Neural progenitor cell (in vitro differentiated cells): ENCODE data around the gene XPNPEP1. TPM values are rescaled to one million over a fixed set of nuclear protein-coding genes. Genes with fewer than 3 reads are reported as not detected.

Experiments used
- DNase-seq: peaks from one replicate; pipeline ENCODE4 v3.0.0-alpha.2; 2016; ENCODE audit warnings: low spot score
- H2AFZ ChIP-seq: fragments of 200-600 bp; sonication (generic); replicated peaks from 2 replicates; pipeline ENCODE4 v1.6.1; 2016; ENCODE audit warnings: antibody characterized with exemption
- H3F3A ChIP-seq: fragments of 200-600 bp; sonication (generic); 2 replicates; pipeline ENCODE4 v1.6.1; 2016; ENCODE audit warnings: antibody characterized with exemption, low read depth
- H3K27ac ChIP-seq: fragments of 200-600 bp; sonication (generic); 2 replicates; pipeline ENCODE4 v1.5.1; 2016; ENCODE audit warnings: mild to moderate bottlenecking
- H3K27me3 ChIP-seq: fragments of 200-600 bp; sonication (generic); 2 replicates; pipeline ENCODE4 v1.6.1; 2016; ENCODE audit warnings: mild to moderate bottlenecking, moderate library complexity
- H3K36me3 ChIP-seq: fragments of 200-600 bp; sonication (generic); 2 replicates; pipeline ENCODE4 v1.5.1; 2016
- H3K4me1 ChIP-seq: fragments of 200-600 bp; sonication (generic); 2 replicates; pipeline ENCODE4 v1.6.1; 2016; ENCODE audit warnings: mixed run types
- H3K4me2 ChIP-seq: fragments of 200-600 bp; sonication (generic); 2 replicates; pipeline ENCODE4 v1.6.1; 2016
- H3K4me3 ChIP-seq: fragments of 200-600 bp; sonication (generic); 2 replicates; pipeline ENCODE4 v1.5.1; 2016
- H3K79me2 ChIP-seq: fragments of 200-600 bp; sonication (generic); 2 replicates; pipeline ENCODE4 v1.6.1; 2016; ENCODE audit warnings: low read depth
- H3K9ac ChIP-seq: fragments of 200-600 bp; sonication (generic); 2 replicates; pipeline ENCODE4 v1.6.1; 2016
- H3K9me3 ChIP-seq: fragments of 200-600 bp; sonication (generic); 2 replicates; pipeline ENCODE4 v1.5.1; 2016; ENCODE audit warnings: low read depth
- H4K20me1 ChIP-seq: fragments of 200-600 bp; sonication (generic); 2 replicates; pipeline ENCODE4 v1.6.1; 2016; ENCODE audit warnings: low read depth
- H3K27ac Mint-ChIP-seq: 3 replicates; pipeline ENCODE4 v1.8.0; 2021; ENCODE audit warnings: mixed read lengths
- H3K27me3 Mint-ChIP-seq: 2 replicates; pipeline ENCODE4 v1.8.0; 2022; ENCODE audit warnings: low read depth, mild to moderate bottlenecking, inconsistent platforms, moderate library complexity, mixed read lengths; ENCODE audit not compliant: insufficient read depth
- H3K36me3 Mint-ChIP-seq: 3 replicates; pipeline ENCODE4 v1.8.0; 2021; ENCODE audit warnings: mixed read lengths
- H3K4me1 Mint-ChIP-seq: 3 replicates; pipeline ENCODE4 v1.8.0; 2021; ENCODE audit warnings: mixed read lengths
- H3K4me3 Mint-ChIP-seq: 3 replicates; pipeline ENCODE4 v1.8.0; 2021; ENCODE audit warnings: mild to moderate bottlenecking, moderate library complexity, mixed read lengths
- H3K9me3 Mint-ChIP-seq: 3 replicates; pipeline ENCODE4 v1.8.0; 2020; ENCODE audit warnings: mixed read lengths
- EZH2 ChIP-seq: fragments of 200-600 bp; sonication (generic); IDR thresholded peaks from 2 replicates; pipeline ENCODE4 v1.6.1; 2017; ENCODE audit warnings: antibody characterized with exemption, mild to moderate bottlenecking, moderate library complexity
- EZH2phosphoT487 ChIP-seq: fragments of 200-600 bp; sonication (generic); IDR thresholded peaks from 2 replicates; pipeline ENCODE4 v1.6.1; 2017; ENCODE audit warnings: antibody characterized with exemption
- total RNA-seq: library from RNA; depleted of rRNA; stranded (reverse); fragments of >200 nt; gene quantifications from 2 replicates; pipeline ENCODE4 v1.2.3, GENCODE V29; 2015; ENCODE audit warnings: low replicate concordance
- TF ChIP-seq, protein P1 (sequence below): fragments of 200-600 bp; sonication (generic); IDR thresholded peaks from 2 replicates; pipeline ENCODE4 v1.5.1; 2017; ENCODE audit warnings: antibody characterized with exemption, mild to moderate bottlenecking

The XPNPEP1 gene
- total RNA-seq, 1 donor from 2014 or later, result 113 TPM

- Histone ChIP-seq H3K27ac (peak overlapping the region; percentile 79), H3K9me3 (no peaks in the 10 kb centered on the region), H3K79me2 (peaks cover 62% of the 10 kb centered on the region), H3K9ac (no peak overlapping the region), H3K27me3 (no peaks in the 10 kb centered on the region), H3K4me3 (no peak overlapping the region), H3K4me2 (peak overlapping the region; percentile 60), H3K4me1 (peaks cover 20% of the 10 kb centered on the region), H3F3A (peaks cover 20% of the 10 kb centered on the region), H4K20me1 (peaks cover 17% of the 10 kb centered on the region), H2AFZ (no peak overlapping the region), H3K36me3 (peaks cover 4% of the 10 kb centered on the region)
- peak; percentile 76 for DNase-seq
- Mint-ChIP-seq H3K27me3 (no peaks in the 10 kb centered on the region), H3K4me3 (no peak overlapping the region), H3K27ac (peak overlapping the region; percentile 61), H3K9me3 (peaks cover 11% of the 10 kb centered on the region), H3K36me3 (peaks cover 45% of the 10 kb centered on the region), H3K4me1 (peaks cover 13% of the 10 kb centered on the region)
- no peak for TF ChIP-seq EZH2phosphoT487
- TF ChIP-seq, protein P1, sequence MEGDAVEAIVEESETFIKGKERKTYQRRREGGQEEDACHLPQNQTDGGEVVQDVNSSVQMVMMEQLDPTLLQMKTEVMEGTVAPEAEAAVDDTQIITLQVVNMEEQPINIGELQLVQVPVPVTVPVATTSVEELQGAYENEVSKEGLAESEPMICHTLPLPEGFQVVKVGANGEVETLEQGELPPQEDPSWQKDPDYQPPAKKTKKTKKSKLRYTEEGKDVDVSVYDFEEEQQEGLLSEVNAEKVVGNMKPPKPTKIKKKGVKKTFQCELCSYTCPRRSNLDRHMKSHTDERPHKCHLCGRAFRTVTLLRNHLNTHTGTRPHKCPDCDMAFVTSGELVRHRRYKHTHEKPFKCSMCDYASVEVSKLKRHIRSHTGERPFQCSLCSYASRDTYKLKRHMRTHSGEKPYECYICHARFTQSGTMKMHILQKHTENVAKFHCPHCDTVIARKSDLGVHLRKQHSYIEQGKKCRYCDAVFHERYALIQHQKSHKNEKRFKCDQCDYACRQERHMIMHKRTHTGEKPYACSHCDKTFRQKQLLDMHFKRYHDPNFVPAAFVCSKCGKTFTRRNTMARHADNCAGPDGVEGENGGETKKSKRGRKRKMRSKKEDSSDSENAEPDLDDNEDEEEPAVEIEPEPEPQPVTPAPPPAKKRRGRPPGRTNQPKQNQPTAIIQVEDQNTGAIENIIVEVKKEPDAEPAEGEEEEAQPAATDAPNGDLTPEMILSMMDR, result no peak
- no peak for TF ChIP-seq EZH2
Measured at GRCh38 chr10:109913306-109913892, 9.9 kb downstream of the XPNPEP1 start.

DNA sequence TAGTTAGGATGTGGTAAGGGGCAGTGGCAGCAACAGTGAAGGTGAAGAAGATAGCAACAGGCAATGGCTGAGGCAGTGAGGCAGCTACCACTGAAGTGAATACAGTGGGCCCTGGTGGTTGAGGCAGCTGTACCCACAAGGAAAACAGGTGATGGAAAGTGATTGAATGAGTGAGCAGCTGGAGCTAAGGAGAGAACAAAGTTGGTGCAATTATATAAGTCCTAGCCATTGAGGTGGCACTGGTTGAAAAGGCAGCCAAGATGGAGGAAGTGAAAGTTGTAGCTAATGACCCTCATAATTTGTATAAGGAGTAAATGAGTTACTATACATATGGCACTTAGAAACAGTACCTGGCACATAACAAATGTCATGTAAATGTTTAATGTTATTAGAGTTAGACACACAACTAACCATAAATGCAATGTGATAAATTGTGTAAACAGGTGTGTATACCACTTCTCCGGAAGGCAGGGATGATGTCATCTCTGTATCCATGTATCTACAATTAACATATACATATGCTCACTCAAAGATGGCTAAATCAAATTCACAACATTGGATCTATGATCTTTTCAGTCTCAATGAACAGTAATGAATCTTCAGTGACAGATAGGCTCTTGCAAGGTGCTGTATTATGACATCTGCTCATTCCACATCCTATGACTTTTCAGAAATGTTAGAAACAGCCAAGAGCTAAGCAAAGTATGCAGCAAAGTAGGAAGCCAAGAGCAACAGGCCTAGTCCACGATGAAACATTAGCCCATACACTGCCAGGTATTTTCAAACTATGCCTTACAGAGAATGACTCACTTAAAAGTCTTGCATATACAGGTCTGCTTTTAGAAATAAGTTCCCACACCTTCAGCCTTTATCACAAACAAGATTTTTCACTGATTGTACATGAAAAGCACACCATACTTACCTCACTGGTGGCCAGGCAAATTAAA lies 10.7 kb downstream of the XPNPEP1 start:
- H3K4me2 ChIP-seq, result peak overlapping the region; percentile 60
- peaks cover 47% of the 10 kb centered on the region for H3K36me3 Mint-ChIP-seq
- DNase-seq, result no peak
- H3K4me3 ChIP-seq, result no peak overlapping the region
- TF ChIP-seq, protein P1, result no peak
- TF ChIP-seq EZH2phosphoT487 (no peak), EZH2 (no peak)
- H3K4me3 Mint-ChIP-seq, result no peak overlapping the region
- peaks cover 20% of the 10 kb centered on the region for H3K4me1 ChIP-seq
- peaks cover 17% of the 10 kb centered on the region for H4K20me1 ChIP-seq
- H3K4me1 Mint-ChIP-seq, result peaks cover 13% of the 10 kb centered on the region
- no peaks in the 10 kb centered on the region for H3K27me3 ChIP-seq
- no peak overlapping the region for H3K9ac ChIP-seq
- no peaks in the 10 kb centered on the region for H3K9me3 ChIP-seq
- no peak overlapping the region for H2AFZ ChIP-seq
- H3K79me2 ChIP-seq, result peaks cover 56% of the 10 kb centered on the region
- H3K27me3 Mint-ChIP-seq, result no peaks in the 10 kb centered on the region
- no peak overlapping the region for H3K27ac Mint-ChIP-seq
- peak overlapping the region; percentile 79 for H3K27ac ChIP-seq
- H3K9me3 Mint-ChIP-seq, result peaks cover 11% of the 10 kb centered on the region
- peaks cover 4% of the 10 kb centered on the region for H3K36me3 ChIP-seq
- peaks cover 20% of the 10 kb centered on the region for H3F3A ChIP-seq

DNA sequence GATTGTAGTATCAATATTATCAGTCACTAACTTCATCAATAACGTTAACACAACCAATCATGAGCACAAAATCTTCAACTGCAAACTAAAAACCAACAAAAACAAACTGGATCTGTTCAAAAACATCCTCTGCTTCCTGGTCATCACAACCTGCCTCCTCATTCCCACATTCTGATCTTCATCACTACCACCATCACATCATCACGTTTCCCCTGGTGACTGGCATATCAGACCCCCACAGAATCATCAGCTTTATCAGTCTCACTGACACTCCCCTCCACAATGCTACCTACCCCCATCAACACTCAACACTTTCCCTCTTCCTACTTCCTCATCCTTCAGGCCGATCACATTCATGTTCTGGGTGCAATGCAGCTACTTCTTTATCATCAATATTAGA lies 11.4 kb downstream of the XPNPEP1 start:
- Histone ChIP-seq H3K4me2 (no peak overlapping the region), H2AFZ (no peak overlapping the region), H3K27me3 (no peaks in the 10 kb centered on the region), H3K9me3 (no peaks in the 10 kb centered on the region), H3K4me3 (no peak overlapping the region), H3K36me3 (peaks cover 3% of the 10 kb centered on the region), H4K20me1 (peaks cover 17% of the 10 kb centered on the region), H3F3A (peaks cover 20% of the 10 kb centered on the region), H3K79me2 (peaks cover 50% of the 10 kb centered on the region), H3K9ac (no peak overlapping the region), H3K4me1 (peaks cover 20% of the 10 kb centered on the region), H3K27ac (no peak overlapping the region)
- peak overlapping the region; percentile 43 for H3K27ac Mint-ChIP-seq
- H3K4me3 Mint-ChIP-seq, result no peak overlapping the region
- no peak for DNase-seq
- H3K9me3 Mint-ChIP-seq, result peaks cover 6% of the 10 kb centered on the region
- H3K36me3 Mint-ChIP-seq, result peaks cover 41% of the 10 kb centered on the region
- peaks cover 13% of the 10 kb centered on the region for H3K4me1 Mint-ChIP-seq
- TF ChIP-seq EZH2phosphoT487, result no peak
- TF ChIP-seq, protein P1, result no peak
- TF ChIP-seq EZH2, result no peak
- H3K27me3 Mint-ChIP-seq, result no peaks in the 10 kb centered on the region
